Testis (tissue), 2 donors: ENCODE results near the gene THOP1.

Source experiments
- CTCF ChIP-seq, 3 experiments: fragments of 450-650 bp in 2 of 3; fragments of 200-600 bp in 1 of 3; sonication (generic) in 1 of 3; IDR thresholded peaks; one replicate each; pipeline ENCODE4 v1.5.1; 2016 to 2019; ENCODE audit warnings: antibody characterized with exemption in 3 of 3, mild to moderate bottlenecking in 2 of 3, moderate library complexity in 1 of 3
- POLR2A ChIP-seq: fragments of 450-650 bp; IDR thresholded peaks from one replicate; pipeline ENCODE4 v1.6.1; 2017; ENCODE audit warnings: antibody characterized with exemption, mild to moderate bottlenecking, moderate library complexity

- no peak for TF ChIP-seq CTCF (IDR thresholded peaks at IDR 0.05)
- TF ChIP-seq POLR2A, result no peak
Observed at GRCh38 chr19:2827022-2827421, 41.7 kb downstream of the THOP1 start.
